ENCODE measurements around the gene ERGIC1. TPM values are rescaled to one million over a fixed set of nuclear protein-coding genes. Genes with fewer than 3 reads are reported as not detected.
A peak's percentile ranks its signal among the peaks of the same experiment; 100 is the strongest.

Gene ERGIC1
- total and polyA plus RNA-seq, 4 experiments from 2014 or later, result 10.6 to 51.0 (median 32.3) TPM

DNA sequence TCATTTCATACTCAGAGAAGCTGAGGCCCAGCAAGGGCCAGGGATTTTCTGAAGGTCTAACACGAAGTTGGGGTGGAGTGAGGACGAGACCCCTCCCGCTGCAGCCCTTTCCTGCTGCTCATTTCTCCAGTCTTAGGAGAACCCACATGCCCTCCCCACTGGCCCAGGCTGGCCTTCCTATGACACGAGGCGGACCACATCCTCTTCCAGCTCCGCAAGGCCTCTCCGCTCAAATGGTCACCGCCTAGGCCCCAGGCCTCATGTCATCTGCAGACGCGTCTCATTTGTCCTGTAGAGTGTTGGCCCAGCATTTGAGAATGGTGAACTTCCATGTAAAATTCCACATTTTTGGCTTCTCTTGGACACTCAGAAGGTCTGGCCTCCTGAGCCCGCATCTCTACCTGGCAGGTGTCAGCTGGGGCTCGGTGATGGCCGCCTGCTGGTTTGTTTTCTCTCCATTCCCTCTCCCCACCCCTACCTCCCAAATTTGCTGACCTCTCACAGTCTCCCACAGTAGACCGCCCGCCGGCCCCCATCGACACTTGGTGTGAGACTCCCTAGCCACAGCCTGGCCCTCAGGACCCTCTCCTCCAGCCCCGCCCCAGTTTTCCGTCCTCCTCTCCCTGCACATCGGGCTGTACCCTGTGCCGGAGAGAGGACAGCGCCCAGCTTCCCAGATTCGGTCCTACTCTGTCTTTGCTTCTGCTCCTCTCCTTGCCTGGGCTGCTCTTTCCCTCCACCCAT lies 51.7 kb downstream of the ERGIC1 start:
- Mint-ChIP-seq H3K9me3 (no peaks in the 10 kb centered on the region), H3K4me1 (peaks cover 6 to 15% (median 10%) of the 10 kb centered on the region in 4 donors), H3K27me3 (no peaks in the 10 kb centered on the region), H3K36me3 (peaks cover 28 to 37% of the 10 kb centered on the region in 2 donors), H3K27ac (peak overlapping the region in 2 of 7 donors; percentile 37 to 52), H3K4me3 (no peak overlapping the region)
- Histone ChIP-seq H3K27ac (ENCODE audit: low read depth, low read length) (no peak overlapping the region), H3K4me3 (ENCODE audit: low read length in 2 of 2) (no peak overlapping the region), H3K4me1 (ENCODE audit: insufficient read depth, low read length) (no peaks in the 10 kb centered on the region), H3K36me3 (ENCODE audit: insufficient read depth, low read length) (peaks cover 10% of the 10 kb centered on the region), H3K9me3 (ENCODE audit: control insufficient read depth in 1 of 2, low read length in 2 of 2) (no peaks in the 10 kb centered on the region), H3K27me3 (ENCODE audit: insufficient read depth, low read length) (no peaks in the 10 kb centered on the region)
- POLR2A ChIA-PET (ENCODE audit: partially characterized antibody), result no interaction called here
- no peak for DNase-seq
- intact Hi-C loops (cut with micrococcal nuclease), result no loop called here
- CTCF ChIA-PET (ENCODE audit: partially characterized antibody), result no interaction called here

DNA sequence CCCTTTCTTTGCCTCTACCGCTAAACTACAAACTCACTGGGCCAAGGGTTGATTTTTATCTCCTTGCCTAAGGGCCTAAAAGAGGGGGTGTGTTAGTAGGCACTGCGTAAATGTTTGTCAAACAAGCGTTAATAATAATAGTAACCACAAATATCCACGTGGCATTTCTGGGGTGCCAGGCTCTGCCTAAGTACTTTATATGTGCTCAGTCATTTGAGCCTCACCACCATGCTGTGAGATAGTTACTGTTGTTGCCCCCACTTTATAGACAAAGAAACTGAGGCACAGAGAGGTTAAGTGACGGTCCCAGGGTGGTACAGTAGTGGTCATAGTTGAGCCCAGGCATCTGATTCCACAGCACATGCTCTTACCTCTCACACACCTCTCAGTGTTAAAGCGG lies 52.4 kb downstream of the ERGIC1 start:
- no peaks in the 10 kb centered on the region for H3K9me3 Mint-ChIP-seq
- H3K27ac ChIP-seq (ENCODE audit: low read depth, low read length), result no peak overlapping the region
- H3K36me3 ChIP-seq (ENCODE audit: insufficient read depth, low read length), result peaks cover 10% of the 10 kb centered on the region
- H3K4me3 ChIP-seq (ENCODE audit: low read length in 2 of 2), result no peak overlapping the region
- H3K4me1 ChIP-seq (ENCODE audit: insufficient read depth, low read length), result no peaks in the 10 kb centered on the region
- H3K4me1 Mint-ChIP-seq, result peaks cover 6 to 14% (median 10%) of the 10 kb centered on the region in 4 donors
- ChIA-PET CTCF (ENCODE audit: partially characterized antibody) (no interaction called here), POLR2A (ENCODE audit: partially characterized antibody) (no interaction called here)
- peaks cover 28 to 37% of the 10 kb centered on the region in 2 donors for H3K36me3 Mint-ChIP-seq
- no peak overlapping the region for H3K4me3 Mint-ChIP-seq
- H3K9me3 ChIP-seq (ENCODE audit: control insufficient read depth in 1 of 2, low read length in 2 of 2), result no peaks in the 10 kb centered on the region
- peak overlapping the region in 3 of 7 donors; percentile 8 to 66 (median 11) for H3K27ac Mint-ChIP-seq
- H3K27me3 ChIP-seq (ENCODE audit: insufficient read depth, low read length), result no peaks in the 10 kb centered on the region
- intact Hi-C loops (cut with micrococcal nuclease), result no loop called here
- no peaks in the 10 kb centered on the region for H3K27me3 Mint-ChIP-seq
- DNase-seq, result no peak

DNA sequence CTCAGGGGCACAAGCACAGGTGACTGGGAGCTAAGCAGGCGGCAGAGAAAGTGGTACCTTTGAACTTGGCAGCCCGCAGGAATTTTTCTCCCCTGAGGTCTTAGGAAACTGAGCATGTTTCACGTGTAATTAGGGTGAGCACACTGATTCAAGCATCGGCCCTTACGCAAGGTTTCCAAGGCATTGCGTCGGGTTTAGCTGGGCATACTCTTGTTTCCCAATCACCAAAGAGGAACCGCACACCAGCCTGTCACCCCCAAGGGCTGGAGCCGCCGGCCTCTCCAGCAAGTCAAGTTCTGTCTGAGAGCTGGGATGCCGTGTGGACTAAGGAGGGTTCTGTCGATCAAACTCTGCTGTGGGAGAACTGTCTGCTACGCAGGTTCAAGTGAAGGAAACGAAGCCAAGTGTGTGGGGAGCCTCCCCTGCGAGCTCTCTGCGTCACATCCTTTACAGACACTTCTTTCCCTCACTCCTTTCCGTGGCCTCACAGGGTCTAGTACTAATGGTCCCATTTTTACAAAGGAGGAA lies 53.0 kb downstream of the ERGIC1 start:
- POLR2A ChIA-PET (ENCODE audit: partially characterized antibody), result no interaction called here
- H3K27ac Mint-ChIP-seq, result no peak overlapping the region
- DNase-seq, result no peak

DNA sequence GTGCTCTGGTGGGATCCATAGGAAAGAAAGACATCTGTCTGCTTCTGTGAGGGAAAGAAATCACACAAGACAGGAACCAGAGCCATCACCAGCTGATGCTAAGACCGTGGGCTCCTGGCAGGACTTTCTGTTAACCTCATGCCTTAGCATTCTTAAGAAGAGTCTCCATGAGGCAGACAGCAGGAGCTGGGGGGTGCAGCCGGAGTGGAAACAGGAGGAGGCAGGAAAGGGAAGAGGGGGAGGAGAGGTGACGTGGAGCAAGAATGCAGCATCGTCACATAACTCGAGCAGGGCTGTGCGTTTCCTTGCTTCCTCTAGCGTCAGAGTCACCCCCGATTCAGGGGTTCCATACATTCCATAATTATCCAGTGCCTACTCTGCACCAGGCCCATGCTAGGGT lies 53.6 kb downstream of the ERGIC1 start:
- no peaks in the 10 kb centered on the region for H3K9me3 ChIP-seq (ENCODE audit: control insufficient read depth in 1 of 2, low read length in 2 of 2)
- H3K27me3 Mint-ChIP-seq, result no peaks in the 10 kb centered on the region
- no peak overlapping the region for H3K4me3 ChIP-seq (ENCODE audit: low read length in 2 of 2)
- peak overlapping the region in 1 of 7 donors; percentile 81 for H3K27ac Mint-ChIP-seq
- H3K27ac ChIP-seq (ENCODE audit: low read depth, low read length), result no peak overlapping the region
- ChIA-PET CTCF (ENCODE audit: partially characterized antibody) (no interaction called here), POLR2A (ENCODE audit: partially characterized antibody) (no interaction called here)
- no peaks in the 10 kb centered on the region for H3K9me3 Mint-ChIP-seq
- H3K4me3 Mint-ChIP-seq, result no peak overlapping the region
- peaks cover 27 to 35% of the 10 kb centered on the region in 2 donors for H3K36me3 Mint-ChIP-seq
- peaks cover 4 to 11% (median 8%) of the 10 kb centered on the region in 4 donors for H3K4me1 Mint-ChIP-seq
- H3K4me1 ChIP-seq (ENCODE audit: insufficient read depth, low read length), result no peaks in the 10 kb centered on the region
- H3K36me3 ChIP-seq (ENCODE audit: insufficient read depth, low read length), result peaks cover 10% of the 10 kb centered on the region
- no peak for DNase-seq
- no peaks in the 10 kb centered on the region for H3K27me3 ChIP-seq (ENCODE audit: insufficient read depth, low read length)
- intact Hi-C loops (cut with micrococcal nuclease), result no loop called here

More for the DNA sequence above, 53.0 kb downstream of the ERGIC1 start:
- Mint-ChIP-seq H3K9me3 (no peaks in the 10 kb centered on the region), H3K4me1 (peaks cover 6 to 11% (median 9%) of the 10 kb centered on the region in 4 donors), H3K36me3 (peaks cover 30 to 37% of the 10 kb centered on the region in 2 donors), H3K4me3 (no peak overlapping the region), H3K27me3 (no peaks in the 10 kb centered on the region)
- Histone ChIP-seq H3K9me3 (ENCODE audit: control insufficient read depth in 1 of 2, low read length in 2 of 2) (no peaks in the 10 kb centered on the region), H3K36me3 (ENCODE audit: insufficient read depth, low read length) (peaks cover 10% of the 10 kb centered on the region), H3K27me3 (ENCODE audit: insufficient read depth, low read length) (no peaks in the 10 kb centered on the region), H3K4me3 (ENCODE audit: low read length in 2 of 2) (no peak overlapping the region), H3K27ac (ENCODE audit: low read depth, low read length) (no peak overlapping the region), H3K4me1 (ENCODE audit: insufficient read depth, low read length) (no peaks in the 10 kb centered on the region)
- intact Hi-C loops (cut with micrococcal nuclease), result no loop called here
- CTCF ChIA-PET (ENCODE audit: partially characterized antibody), result no interaction called here

DNA sequence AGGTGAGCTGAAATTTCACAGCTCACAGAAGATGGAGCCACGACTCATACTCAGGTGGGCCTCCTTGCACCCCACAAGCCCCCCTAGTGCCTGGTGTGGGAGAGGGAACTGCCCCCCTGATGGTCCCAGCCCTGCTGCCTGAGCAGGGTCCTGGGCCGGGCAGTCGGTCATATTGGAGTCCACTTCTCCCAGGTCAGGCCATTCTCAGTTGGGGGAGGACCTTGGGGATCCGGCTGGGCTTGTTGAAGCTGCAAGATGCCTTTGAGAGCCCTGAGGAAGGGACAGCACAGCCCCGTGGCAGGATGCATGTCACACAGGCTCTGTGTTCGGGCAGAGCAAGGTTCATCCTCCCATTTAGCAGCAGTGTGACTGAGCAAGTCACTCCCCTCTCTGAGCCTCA lies 56.6 kb downstream of the ERGIC1 start:
- Mint-ChIP-seq H3K36me3 (peaks cover 20 to 30% of the 10 kb centered on the region in 2 donors), H3K27ac (no peak overlapping the region), H3K4me1 (peaks cover 0 to 4% (median 2%) of the 10 kb centered on the region in 4 donors), H3K9me3 (no peaks in the 10 kb centered on the region), H3K27me3 (no peaks in the 10 kb centered on the region), H3K4me3 (no peak overlapping the region)
- intact Hi-C loops (cut with micrococcal nuclease), result no loop called here
- Histone ChIP-seq H3K36me3 (ENCODE audit: insufficient read depth, low read length) (peaks cover 10% of the 10 kb centered on the region), H3K27ac (ENCODE audit: low read depth, low read length) (no peak overlapping the region), H3K4me3 (ENCODE audit: low read length in 2 of 2) (no peak overlapping the region), H3K27me3 (ENCODE audit: insufficient read depth, low read length) (no peaks in the 10 kb centered on the region), H3K4me1 (ENCODE audit: insufficient read depth, low read length) (no peaks in the 10 kb centered on the region), H3K9me3 (ENCODE audit: control insufficient read depth in 1 of 2, low read length in 2 of 2) (no peaks in the 10 kb centered on the region)
- DNase-seq, result no peak
- CTCF ChIA-PET (ENCODE audit: partially characterized antibody), result no interaction called here
- POLR2A ChIA-PET (ENCODE audit: partially characterized antibody), result no interaction called here

DNA sequence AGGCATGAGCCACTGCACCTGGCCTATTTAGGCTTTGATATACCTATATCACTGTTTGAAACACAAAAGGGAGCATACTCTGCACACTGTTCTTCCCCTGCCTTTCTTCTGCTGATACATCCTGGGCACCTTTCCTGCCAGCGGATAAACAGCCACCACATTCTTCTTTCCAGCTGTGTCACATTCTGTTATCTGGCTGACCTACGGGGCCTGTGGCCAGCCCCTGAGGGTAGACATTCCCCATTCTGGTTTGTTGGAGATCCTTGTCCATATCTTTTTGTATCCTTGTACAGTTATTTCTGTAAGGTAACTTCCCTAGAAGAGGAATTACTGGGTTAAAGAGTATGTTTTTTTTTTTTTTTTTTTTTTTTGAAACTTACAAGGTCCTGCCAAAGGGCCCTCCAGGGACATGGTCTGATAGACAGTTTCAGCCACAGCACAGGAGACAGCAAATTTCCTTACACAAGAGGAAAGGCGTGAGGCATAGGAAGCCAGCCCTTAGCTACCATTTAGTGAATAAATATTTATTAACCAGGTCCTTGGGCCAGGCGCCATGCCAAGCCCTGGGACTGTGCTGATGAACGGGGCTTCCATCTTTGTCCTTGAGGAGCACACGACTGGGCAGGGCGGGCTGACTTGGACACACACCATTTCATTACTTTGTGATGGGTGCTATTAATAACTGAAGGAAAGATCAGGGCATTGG lies 57.8 kb downstream of the ERGIC1 start:
- H3K27ac Mint-ChIP-seq, result peak overlapping the region in 2 of 7 donors; percentile 20 to 53

DNA sequence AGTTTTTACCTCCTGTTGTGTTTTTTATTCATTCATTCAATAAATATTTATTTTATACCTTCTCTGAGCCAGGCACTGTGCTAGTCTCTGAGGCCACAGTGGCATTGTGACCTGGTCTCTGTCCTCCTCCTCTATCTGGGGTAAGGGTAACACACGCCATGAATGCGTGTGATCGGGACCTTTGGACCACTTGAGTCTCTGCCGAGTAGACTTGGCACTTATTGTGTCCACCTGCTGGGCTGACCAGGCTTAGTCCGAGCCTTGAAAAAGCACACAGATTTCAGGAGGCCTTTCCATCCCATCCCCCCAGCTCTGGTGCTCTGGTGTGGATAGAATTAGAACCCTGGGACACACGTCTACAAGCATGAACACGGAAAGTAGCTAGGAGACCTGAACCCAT lies 58.7 kb downstream of the ERGIC1 start:
- Histone ChIP-seq H3K4me3 (ENCODE audit: low read length in 2 of 2) (no peak overlapping the region), H3K36me3 (ENCODE audit: insufficient read depth, low read length) (peaks cover 7% of the 10 kb centered on the region)
- intact Hi-C loops (cut with micrococcal nuclease), result no loop called here

More for the DNA sequence above, 57.8 kb downstream of the ERGIC1 start:
- Histone ChIP-seq H3K27me3 (ENCODE audit: insufficient read depth, low read length) (no peaks in the 10 kb centered on the region), H3K4me3 (ENCODE audit: low read length in 2 of 2) (no peak overlapping the region), H3K9me3 (ENCODE audit: control insufficient read depth in 1 of 2, low read length in 2 of 2) (no peaks in the 10 kb centered on the region), H3K36me3 (ENCODE audit: insufficient read depth, low read length) (peaks cover 10% of the 10 kb centered on the region), H3K4me1 (ENCODE audit: insufficient read depth, low read length) (no peaks in the 10 kb centered on the region), H3K27ac (ENCODE audit: low read depth, low read length) (no peak overlapping the region)
- H3K27me3 Mint-ChIP-seq, result no peaks in the 10 kb centered on the region
- ChIA-PET CTCF (ENCODE audit: partially characterized antibody) (no interaction called here), POLR2A (ENCODE audit: partially characterized antibody) (no interaction called here)
- no peak for DNase-seq
- peaks cover 0 to 9% (median 3%) of the 10 kb centered on the region in 4 donors for H3K4me1 Mint-ChIP-seq
- no peak overlapping the region for H3K4me3 Mint-ChIP-seq
- H3K36me3 Mint-ChIP-seq, result peaks cover 22 to 29% of the 10 kb centered on the region in 2 donors
- intact Hi-C loops (cut with micrococcal nuclease), result no loop called here
- H3K9me3 Mint-ChIP-seq, result no peaks in the 10 kb centered on the region

More for the DNA sequence above, 58.7 kb downstream of the ERGIC1 start:
- Mint-ChIP-seq H3K27me3 (no peaks in the 10 kb centered on the region), H3K4me1 (peaks cover 0 to 18% (median 3%) of the 10 kb centered on the region in 4 donors), H3K9me3 (no peaks in the 10 kb centered on the region), H3K27ac (no peak overlapping the region), H3K36me3 (peaks cover 24 to 32% of the 10 kb centered on the region in 2 donors), H3K4me3 (peak overlapping the region in 1 of 8 donors; percentile 10)
- peaks cover 4% of the 10 kb centered on the region for H3K4me1 ChIP-seq (ENCODE audit: insufficient read depth, low read length)
- H3K9me3 ChIP-seq (ENCODE audit: control insufficient read depth in 1 of 2, low read length in 2 of 2), result no peaks in the 10 kb centered on the region
- ChIA-PET CTCF (ENCODE audit: partially characterized antibody) (no interaction called here), POLR2A (ENCODE audit: partially characterized antibody) (no interaction called here)
- DNase-seq, result no peak
- H3K27me3 ChIP-seq (ENCODE audit: insufficient read depth, low read length), result no peaks in the 10 kb centered on the region
- H3K27ac ChIP-seq (ENCODE audit: low read depth, low read length), result no peak overlapping the region

All from CD4-positive, alpha-beta memory T cell (primary cell).